Keratinocyte (primary cell): ENCODE data around the gene EMX1. TPM values are rescaled to one million over a fixed set of nuclear protein-coding genes. Genes with fewer than 3 reads are reported as not detected.

Experiments used
- DNase-seq: peaks from one replicate; pipeline ENCODE4 v3.0.0-alpha.2; 2011; ENCODE audit warnings: low read depth, missing footprints, low spot score
- FAIRE-seq: peaks from 2 replicates; lab custom pipeline; 2011; peaks lifted over from hg19 to GRCh38; lab: Jason Lieb, UNC
- H2AFZ ChIP-seq: 2 replicates; pipeline ENCODE4 v1.6.0; 2012; ENCODE audit warnings: low read length, control low read depth, inconsistent platforms; ENCODE audit not compliant: control insufficient read depth
- H3K27ac ChIP-seq: 2 replicates; pipeline ENCODE4 v1.5.1; 2011; ENCODE audit warnings: low read length; ENCODE audit not compliant: control insufficient read depth, insufficient read depth
- H3K27me3 ChIP-seq: 3 replicates; pipeline ENCODE4 v1.6.0; 2011; ENCODE audit warnings: low read length; ENCODE audit not compliant: control insufficient read depth, insufficient read depth; ENCODE audit errors: extremely low read depth
- H3K36me3 ChIP-seq, 2 experiments: 2 replicates in 1 of 2; 3 replicates in 1 of 2; pipeline ENCODE4 v1.5.1; 2011; ENCODE audit warnings: low read length in 2 of 2, mild to moderate bottlenecking in 1 of 2; ENCODE audit not compliant: control insufficient read depth in 2 of 2, insufficient read depth in 2 of 2; ENCODE audit errors: extremely low read depth in 1 of 2
- H3K4me1 ChIP-seq: 3 replicates; pipeline ENCODE4 v1.5.1; 2011; ENCODE audit warnings: low read length; ENCODE audit not compliant: control insufficient read depth, insufficient read depth; ENCODE audit errors: extremely low read depth
- H3K4me2 ChIP-seq: 3 replicates; pipeline ENCODE4 v1.6.0; 2011; ENCODE audit warnings: low read depth, low read length; ENCODE audit not compliant: control insufficient read depth, insufficient read depth; ENCODE audit errors: extremely low read depth
- H3K4me3 ChIP-seq, 3 experiments: fragments of 200-600 bp in 1 of 3; sonication (generic) in 1 of 3; 2 replicates in 2 of 3; 3 replicates in 1 of 3; pipeline ENCODE4 v1.5.1; 2011 to 2016; ENCODE audit warnings: low read length in 3 of 3, mild to moderate bottlenecking in 3 of 3, control low read depth in 2 of 3, inconsistent platforms in 1 of 3, low read depth in 1 of 3, mixed read lengths in 1 of 3, mixed run types in 1 of 3, moderate library complexity in 1 of 3; ENCODE audit not compliant: control insufficient read depth in 2 of 3, insufficient read depth in 2 of 3; ENCODE audit errors: extremely low read depth in 1 of 3
- H3K79me2 ChIP-seq: 2 replicates; pipeline ENCODE4 v1.6.0; 2012; ENCODE audit warnings: low read length; ENCODE audit not compliant: control insufficient read depth, insufficient read depth
- H3K9ac ChIP-seq: 3 replicates; pipeline ENCODE4 v1.6.0; 2011; ENCODE audit warnings: low read length; ENCODE audit not compliant: control insufficient read depth, insufficient read depth; ENCODE audit errors: extremely low read depth
- H3K9me1 ChIP-seq: 3 replicates; pipeline ENCODE4 v1.6.0; 2011; ENCODE audit warnings: low read length; ENCODE audit not compliant: control insufficient read depth, insufficient read depth; ENCODE audit errors: extremely low read depth
- H3K9me3 ChIP-seq: 2 replicates; pipeline ENCODE4 v1.5.1; 2012; ENCODE audit warnings: low read depth, low read length; ENCODE audit not compliant: control insufficient read depth
- H4K20me1 ChIP-seq: 3 replicates; pipeline ENCODE4 v1.6.0; 2011; ENCODE audit warnings: low read length; ENCODE audit not compliant: control insufficient read depth, insufficient read depth; ENCODE audit errors: extremely low read depth
- CTCF ChIP-seq, 3 experiments: IDR thresholded peaks in 1 of 3; conservative IDR thresholded peaks in 1 of 3; optimal IDR thresholded peaks in 1 of 3; 2 replicates in 2 of 3; 3 replicates in 1 of 3; pipeline versions ENCODE3 to v1.5.1; 2011; ENCODE audit warnings: low read length in 3 of 3, mild to moderate bottlenecking in 3 of 3, moderate library complexity in 2 of 3, control low read depth in 1 of 3, inconsistent platforms in 1 of 3; ENCODE audit not compliant: insufficient read depth in 2 of 3; ENCODE audit errors: extremely low read depth in 1 of 3
- EZH2 ChIP-seq: IDR thresholded peaks from one replicate; pipeline ENCODE4 v1.6.1; 2012; ENCODE audit warnings: inconsistent platforms, mild to moderate bottlenecking, low read length, moderate library complexity
- dilution Hi-C: fragments of 300-500 bp; cut with MboI; formaldehyde crosslinking; loops from one replicate; pipeline ENCODE4 v1.7.0; 2020; ENCODE audit warnings: low sequenced_read_pairs; ENCODE audit not compliant: extremely low pct_ligation_motif_present
- polyA plus RNA-seq, 5 experiments: library from polyadenylated mRNA; depleted of rRNA in 3 of 5; stranded (reverse) in 3 of 5; stranded (forward) in 1 of 5; unstranded in 1 of 5; fragments of >200 nt; gene quantifications; 1 replicate in 1 of 5; 2 replicates in 3 of 5; 3 replicates in 1 of 5; pipeline versions ENCODE4 v1.2.1 to v1.2.3, GENCODE V29; 2011 to 2012; ENCODE audit warnings: missing spikeins in 2 of 5, low read depth in 1 of 5, low replicate concordance in 1 of 5

Gene EMX1
- polyA plus RNA-seq, 1 donor (not counting 4 experiments of a cell fraction or from before 2014, with no cell fraction given): not detected

GRCh38 chr2:72950558-72951255 lies 33.4 kb downstream of the EMX1 start:
- Histone ChIP-seq H3K4me2 (no peak overlapping the region), H3K9ac (no peak overlapping the region), H3K9me1 (no peaks in the 10 kb centered on the region), H3K4me1 (peaks cover 4% of the 10 kb centered on the region), H3K27me3 (no peaks in the 10 kb centered on the region), H3K79me2 (no peaks in the 10 kb centered on the region), H3K4me3 (no peak overlapping the region), H3K36me3 (no peaks in the 10 kb centered on the region), H2AFZ (no peak overlapping the region), H4K20me1 (peaks cover 3% of the 10 kb centered on the region), H3K9me3 (no peaks in the 10 kb centered on the region), H3K27ac (no peak overlapping the region)
- no peak for TF ChIP-seq EZH2
- no peak for TF ChIP-seq CTCF (optimal IDR thresholded peaks at IDR 0.05 in 1 of 3, IDR thresholded peaks at IDR 0.05 in 1 of 3, conservative IDR thresholded peaks at IDR 0.05 in 1 of 3; ENCODE audit: extremely low read depth in 1 of 3, insufficient read depth in 2 of 3, low read length in 3 of 3)
- FAIRE-seq (no peak), DNase-seq (no peak)
- dilution Hi-C loops: no loop called here

DNA sequence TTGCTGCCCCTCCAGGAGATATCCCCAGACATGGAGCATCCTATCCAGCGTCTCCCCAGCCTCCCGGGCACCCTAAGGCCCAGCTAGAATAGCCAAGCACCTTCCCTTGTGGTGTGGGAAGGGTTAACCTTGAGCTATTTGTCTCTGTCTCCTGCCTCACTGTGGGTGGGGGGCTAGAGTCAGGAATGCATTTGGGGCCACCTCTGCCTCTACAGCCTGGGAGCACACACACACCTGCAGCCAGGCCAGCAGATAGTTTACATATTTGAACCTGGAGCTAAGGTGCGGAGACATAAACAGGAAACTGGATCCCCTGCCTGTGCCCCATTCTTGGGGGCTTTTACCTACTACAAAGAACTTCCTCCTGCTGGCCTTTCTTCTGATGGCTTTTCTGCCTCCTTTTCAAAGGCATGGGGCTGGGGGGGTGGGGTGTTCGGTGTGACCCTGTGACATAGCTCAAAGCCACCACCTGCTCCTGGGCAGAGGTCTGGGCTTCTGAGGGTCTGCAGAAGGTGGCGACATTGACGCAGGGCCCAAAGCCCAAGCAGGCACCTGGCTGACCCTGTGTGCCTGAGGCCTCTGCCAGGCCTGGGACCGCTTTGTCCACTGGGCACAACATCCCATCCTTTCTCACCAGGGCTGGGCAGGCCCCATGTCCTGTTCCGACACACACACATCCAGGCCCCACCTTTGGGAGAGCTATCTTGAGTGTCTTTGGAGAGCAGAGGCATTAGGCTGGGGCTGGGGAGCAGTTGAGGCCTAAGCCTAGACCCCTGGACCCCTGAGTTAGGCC lies 34.2 kb downstream of the EMX1 start:
- FAIRE-seq: no peak
- dilution Hi-C loops: no loop called here

More for the DNA sequence above, 34.2 kb downstream of the EMX1 start:
- TF ChIP-seq EZH2: no peak
- no peak for TF ChIP-seq CTCF (optimal IDR thresholded peaks at IDR 0.05 in 1 of 3, IDR thresholded peaks at IDR 0.05 in 1 of 3, conservative IDR thresholded peaks at IDR 0.05 in 1 of 3; ENCODE audit: extremely low read depth in 1 of 3, insufficient read depth in 2 of 3, low read length in 3 of 3)
- Histone ChIP-seq H2AFZ (no peak overlapping the region), H3K9me3 (no peaks in the 10 kb centered on the region), H3K4me3 (no peak overlapping the region), H3K36me3 (no peaks in the 10 kb centered on the region), H3K4me2 (no peak overlapping the region), H3K79me2 (no peaks in the 10 kb centered on the region), H3K9ac (no peak overlapping the region), H3K27ac (no peak overlapping the region), H3K9me1 (no peaks in the 10 kb centered on the region), H3K4me1 (peaks cover 4% of the 10 kb centered on the region), H3K27me3 (no peaks in the 10 kb centered on the region), H4K20me1 (peaks cover 3% of the 10 kb centered on the region)
- no peak for DNase-seq
